Activated naive CD8-positive, alpha-beta T cell treated with anti-CD3 and anti-CD28 coated beads for 36 hours (primary cell): ENCODE results near the gene CST3. TPM values are rescaled to one million over a fixed set of nuclear protein-coding genes. Genes with fewer than 3 reads are reported as not detected.
"Not testable (repeated sequence)": the region's sequence is repeated elsewhere in the genome, so short reads cannot be mapped to it uniquely, and the experiment has no call there.

Experiments
- DNase-seq: peaks from one replicate; pipeline ENCODE4 v3.0.0; 2021
- H3K27ac Mint-ChIP-seq: one replicate; pipeline ENCODE4 v1.8.0; 2022; ENCODE audit warnings: mild to moderate bottlenecking, moderate library complexity, mixed read lengths
- H3K27me3 Mint-ChIP-seq: one replicate; pipeline ENCODE4 v1.8.0; 2022; ENCODE audit warnings: mild to moderate bottlenecking, mixed read lengths
- H3K36me3 Mint-ChIP-seq: one replicate; pipeline ENCODE4 v1.8.0; 2021; ENCODE audit warnings: mild to moderate bottlenecking, mixed read lengths
- H3K4me1 Mint-ChIP-seq: one replicate; pipeline ENCODE4 v1.8.0; 2021; ENCODE audit warnings: mixed read lengths
- H3K4me3 Mint-ChIP-seq: one replicate; pipeline ENCODE4 v1.8.0; 2022; ENCODE audit warnings: mild to moderate bottlenecking, moderate library complexity, mixed read lengths
- H3K9me3 Mint-ChIP-seq: one replicate; pipeline ENCODE4 v1.8.0; 2022; ENCODE audit warnings: mixed read lengths
- total RNA-seq, 2 experiments: library from RNA; stranded (reverse); gene quantifications; one replicate each; pipeline ENCODE4 v1.2.3, GENCODE V29; 2021

The CST3 gene
- total RNA-seq, 2 experiments from 2014 or later, result 0.54 to 0.62 TPM

GRCh38 chr20:23668477-23668951 is 30.8 kb upstream of the CST3 start:
- H3K4me3 Mint-ChIP-seq, result no peak overlapping the region
- peaks cover 2% of the 10 kb centered on the region for H3K9me3 Mint-ChIP-seq

GRCh38 chr20:23667666-23668065 is 29.9 kb upstream of the CST3 start:
- no peaks in the 10 kb centered on the region for H3K9me3 Mint-ChIP-seq
- H3K4me3 Mint-ChIP-seq, result no peak overlapping the region
- no peak for DNase-seq
- H3K36me3 Mint-ChIP-seq, result no peaks in the 10 kb centered on the region
- H3K27me3 Mint-ChIP-seq, result no peaks in the 10 kb centered on the region
- H3K27ac Mint-ChIP-seq, result no peak overlapping the region
- H3K4me1 Mint-ChIP-seq, result no peaks in the 10 kb centered on the region

More at GRCh38 chr20:23668477-23668951, 30.8 kb upstream of the CST3 start:
- no peaks in the 10 kb centered on the region for H3K4me1 Mint-ChIP-seq
- no peaks in the 10 kb centered on the region for H3K27me3 Mint-ChIP-seq
- H3K36me3 Mint-ChIP-seq, result no peaks in the 10 kb centered on the region
- no peak overlapping the region for H3K27ac Mint-ChIP-seq
- DNase-seq, result peak; percentile 40

GRCh38 chr20:23666698-23667097 is 28.9 kb upstream of the CST3 start:
- Mint-ChIP-seq H3K9me3 (no peaks in the 10 kb centered on the region), H3K4me3 (no peak overlapping the region), H3K27me3 (no peaks in the 10 kb centered on the region), H3K4me1 (no peaks in the 10 kb centered on the region), H3K36me3 (no peaks in the 10 kb centered on the region), H3K27ac (no peak overlapping the region)
- no peak for DNase-seq

GRCh38 chr20:23666189-23666588 is 28.4 kb upstream of the CST3 start:
- H3K36me3 Mint-ChIP-seq, result no peaks in the 10 kb centered on the region
- DNase-seq, result no peak
- no peak overlapping the region for H3K4me3 Mint-ChIP-seq
- no peaks in the 10 kb centered on the region for H3K27me3 Mint-ChIP-seq
- H3K9me3 Mint-ChIP-seq, result no peaks in the 10 kb centered on the region
- H3K4me1 Mint-ChIP-seq, result no peaks in the 10 kb centered on the region
- no peak overlapping the region for H3K27ac Mint-ChIP-seq

- H3K27me3 Mint-ChIP-seq, result no peaks in the 10 kb centered on the region
- no peak overlapping the region for H3K27ac Mint-ChIP-seq
- no peak overlapping the region for H3K4me3 Mint-ChIP-seq
- no peak for DNase-seq
- H3K36me3 Mint-ChIP-seq, result no peaks in the 10 kb centered on the region
- H3K9me3 Mint-ChIP-seq, result no peaks in the 10 kb centered on the region
- no peaks in the 10 kb centered on the region for H3K4me1 Mint-ChIP-seq
Observed at GRCh38 chr20:23664954-23665353, 27.2 kb upstream of the CST3 start.

- not testable (repeated sequence) for H3K27ac Mint-ChIP-seq, H3K4me3 Mint-ChIP-seq, H3K9me3 Mint-ChIP-seq, H3K4me1 Mint-ChIP-seq, DNase-seq, H3K36me3 Mint-ChIP-seq, H3K27me3 Mint-ChIP-seq
Observed at GRCh38 chr20:23664046-23664445, 26.3 kb upstream of the CST3 start.

- H3K27me3 Mint-ChIP-seq, result no peaks in the 10 kb centered on the region
- H3K4me3 Mint-ChIP-seq, result no peak overlapping the region
- H3K4me1 Mint-ChIP-seq, result no peaks in the 10 kb centered on the region
- no peaks in the 10 kb centered on the region for H3K9me3 Mint-ChIP-seq
- no peaks in the 10 kb centered on the region for H3K36me3 Mint-ChIP-seq
- no peak for DNase-seq
- no peak overlapping the region for H3K27ac Mint-ChIP-seq
Observed at GRCh38 chr20:23663180-23663579, 25.4 kb upstream of the CST3 start.

- H3K9me3 Mint-ChIP-seq, result no peaks in the 10 kb centered on the region
- no peaks in the 10 kb centered on the region for H3K36me3 Mint-ChIP-seq
- no peak for DNase-seq
- no peak overlapping the region for H3K27ac Mint-ChIP-seq
- H3K4me1 Mint-ChIP-seq, result no peaks in the 10 kb centered on the region
- H3K27me3 Mint-ChIP-seq, result no peaks in the 10 kb centered on the region
- H3K4me3 Mint-ChIP-seq, result no peak overlapping the region
Observed at GRCh38 chr20:23662276-23662870, 24.6 kb upstream of the CST3 start.

- H3K9me3 Mint-ChIP-seq, result no peaks in the 10 kb centered on the region
- DNase-seq, result no peak
- peaks cover 5% of the 10 kb centered on the region for H3K27me3 Mint-ChIP-seq
- no peak overlapping the region for H3K4me3 Mint-ChIP-seq
- H3K4me1 Mint-ChIP-seq, result no peaks in the 10 kb centered on the region
- H3K36me3 Mint-ChIP-seq, result no peaks in the 10 kb centered on the region
- no peak overlapping the region for H3K27ac Mint-ChIP-seq
Observed at GRCh38 chr20:23661002-23661429, 23.3 kb upstream of the CST3 start.

GRCh38 chr20:23659989-23660837 is 22.5 kb upstream of the CST3 start:
- Mint-ChIP-seq H3K27ac (no peak overlapping the region), H3K4me1 (no peaks in the 10 kb centered on the region)

GRCh38 chr20:23659610-23659988 is 21.8 kb upstream of the CST3 start:
- not testable (repeated sequence) for H3K4me1 Mint-ChIP-seq, H3K9me3 Mint-ChIP-seq, H3K36me3 Mint-ChIP-seq, H3K27ac Mint-ChIP-seq, DNase-seq, H3K4me3 Mint-ChIP-seq
- H3K27me3 Mint-ChIP-seq, result peaks cover 14% of the 10 kb centered on the region

More at GRCh38 chr20:23659989-23660837, 22.5 kb upstream of the CST3 start:
- H3K9me3 Mint-ChIP-seq, result no peaks in the 10 kb centered on the region
- H3K4me3 Mint-ChIP-seq, result no peak overlapping the region
- H3K36me3 Mint-ChIP-seq, result no peaks in the 10 kb centered on the region
- peaks cover 9% of the 10 kb centered on the region for H3K27me3 Mint-ChIP-seq
- no peak for DNase-seq

- Mint-ChIP-seq H3K4me1 (no peaks in the 10 kb centered on the region), H3K27ac (no peak overlapping the region), H3K4me3 (no peak overlapping the region)
Observed at GRCh38 chr20:23658989-23659609, 21.3 kb upstream of the CST3 start.

GRCh38 chr20:23658336-23658735 is 20.6 kb upstream of the CST3 start:
- Mint-ChIP-seq H3K36me3 (no peaks in the 10 kb centered on the region), H3K27me3 (peaks cover 18% of the 10 kb centered on the region), H3K4me1 (no peaks in the 10 kb centered on the region), H3K27ac (no peak overlapping the region), H3K4me3 (no peak overlapping the region), H3K9me3 (no peaks in the 10 kb centered on the region)
- DNase-seq, result no peak

More at GRCh38 chr20:23658989-23659609, 21.3 kb upstream of the CST3 start:
- H3K9me3 Mint-ChIP-seq, result no peaks in the 10 kb centered on the region
- no peak for DNase-seq
- H3K36me3 Mint-ChIP-seq, result no peaks in the 10 kb centered on the region
- peaks cover 18% of the 10 kb centered on the region for H3K27me3 Mint-ChIP-seq

- Mint-ChIP-seq H3K36me3 (no peaks in the 10 kb centered on the region), H3K4me3 (no peak overlapping the region), H3K27me3 (peaks cover 18% of the 10 kb centered on the region), H3K27ac (no peak overlapping the region), H3K9me3 (no peaks in the 10 kb centered on the region), H3K4me1 (no peaks in the 10 kb centered on the region)
- DNase-seq, result no peak
Observed at GRCh38 chr20:23657202-23657601, 19.4 kb upstream of the CST3 start.

GRCh38 chr20:23656372-23656771 is 18.6 kb upstream of the CST3 start:
- Mint-ChIP-seq H3K4me3 (no peak overlapping the region), H3K9me3 (no peaks in the 10 kb centered on the region), H3K27me3 (peaks cover 18% of the 10 kb centered on the region), H3K4me1 (no peaks in the 10 kb centered on the region), H3K27ac (no peak overlapping the region), H3K36me3 (no peaks in the 10 kb centered on the region)
- no peak for DNase-seq
